ENCODE data around the gene SLC9A8.

The SLC9A8 gene

DNA sequence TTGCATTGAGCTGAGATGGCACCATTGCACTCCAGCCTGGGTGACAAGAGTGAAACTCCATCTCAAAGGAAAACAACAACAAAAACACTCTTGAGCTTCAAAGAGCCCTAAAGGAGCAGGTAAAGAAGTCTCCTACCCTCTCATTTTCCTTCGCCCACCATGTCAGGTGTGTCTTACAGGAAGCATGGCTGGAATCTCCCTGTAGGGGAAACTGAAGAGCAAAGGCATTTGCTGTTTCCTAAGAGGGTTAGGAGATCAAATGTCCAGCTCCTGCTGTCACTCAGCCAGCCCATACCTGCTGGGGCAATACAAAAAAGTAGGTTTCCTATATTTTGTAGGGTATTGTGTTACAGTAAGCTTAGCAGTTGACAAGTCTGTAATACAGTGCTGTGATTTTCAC lies 59.4 kb downstream of the SLC9A8 start:
- no peak for DNase-seq (ENCODE audit: low read depth in 2 of 2)
- TF ChIP-seq, protein P1, sequence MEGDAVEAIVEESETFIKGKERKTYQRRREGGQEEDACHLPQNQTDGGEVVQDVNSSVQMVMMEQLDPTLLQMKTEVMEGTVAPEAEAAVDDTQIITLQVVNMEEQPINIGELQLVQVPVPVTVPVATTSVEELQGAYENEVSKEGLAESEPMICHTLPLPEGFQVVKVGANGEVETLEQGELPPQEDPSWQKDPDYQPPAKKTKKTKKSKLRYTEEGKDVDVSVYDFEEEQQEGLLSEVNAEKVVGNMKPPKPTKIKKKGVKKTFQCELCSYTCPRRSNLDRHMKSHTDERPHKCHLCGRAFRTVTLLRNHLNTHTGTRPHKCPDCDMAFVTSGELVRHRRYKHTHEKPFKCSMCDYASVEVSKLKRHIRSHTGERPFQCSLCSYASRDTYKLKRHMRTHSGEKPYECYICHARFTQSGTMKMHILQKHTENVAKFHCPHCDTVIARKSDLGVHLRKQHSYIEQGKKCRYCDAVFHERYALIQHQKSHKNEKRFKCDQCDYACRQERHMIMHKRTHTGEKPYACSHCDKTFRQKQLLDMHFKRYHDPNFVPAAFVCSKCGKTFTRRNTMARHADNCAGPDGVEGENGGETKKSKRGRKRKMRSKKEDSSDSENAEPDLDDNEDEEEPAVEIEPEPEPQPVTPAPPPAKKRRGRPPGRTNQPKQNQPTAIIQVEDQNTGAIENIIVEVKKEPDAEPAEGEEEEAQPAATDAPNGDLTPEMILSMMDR (IDR thresholded peaks at IDR 0.05; ENCODE audit: low read depth, low read length) = no peak
- H3K4me3 ChIP-seq (replicated peaks in 1 of 2; ENCODE audit: low read depth in 2 of 2, low read length in 2 of 2) = no peak overlapping the region

DNA sequence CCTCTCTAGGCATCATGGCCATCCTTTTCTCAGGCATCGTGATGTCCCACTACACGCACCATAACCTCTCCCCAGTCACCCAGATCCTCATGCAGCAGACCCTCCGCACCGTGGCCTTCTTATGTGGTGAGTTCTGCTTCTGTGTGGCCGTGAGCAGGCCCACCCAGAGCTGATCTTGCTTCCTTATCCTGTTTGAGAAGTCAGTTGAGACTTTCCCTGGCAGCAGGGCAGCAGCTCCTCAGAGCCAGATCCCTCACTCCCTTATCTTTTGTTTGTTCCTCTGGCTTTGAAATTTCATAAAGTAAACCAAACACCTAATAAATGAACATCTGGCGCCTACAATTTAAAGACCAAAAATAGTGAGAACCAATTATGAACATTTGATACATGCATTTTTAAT lies 62.1 kb downstream of the SLC9A8 start:
- no peak for DNase-seq (ENCODE audit: low read depth in 2 of 2)
- H3K4me3 ChIP-seq (replicated peaks in 1 of 2; ENCODE audit: low read depth in 2 of 2, low read length in 2 of 2) = no peak overlapping the region
- TF ChIP-seq, protein P1 (IDR thresholded peaks at IDR 0.05; ENCODE audit: low read depth, low read length) = no peak

DNA sequence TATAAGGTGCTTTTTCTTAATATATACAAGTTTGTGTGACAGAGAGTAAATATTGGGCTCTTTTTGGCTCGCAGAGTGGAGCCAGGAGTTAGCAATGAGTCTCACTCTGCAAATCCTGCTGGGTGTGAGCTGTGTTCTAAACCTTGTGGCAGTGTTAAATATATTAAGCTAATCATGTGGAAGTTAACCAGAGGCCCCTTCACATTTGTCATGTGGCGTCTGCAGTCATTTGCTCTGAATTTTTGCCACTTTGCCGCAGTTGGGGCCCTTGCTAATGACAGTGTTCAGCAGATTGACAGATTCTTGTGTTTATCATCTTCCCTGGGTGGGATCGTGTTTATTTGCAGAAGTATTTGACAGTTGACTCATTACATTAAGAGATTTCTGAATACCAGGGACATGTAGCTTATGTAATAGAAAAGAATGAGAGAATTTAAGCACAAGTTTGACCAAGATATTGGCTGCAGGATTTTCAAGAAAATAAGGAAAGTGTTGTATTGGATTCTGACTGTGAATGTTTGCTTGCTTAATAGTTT lies 64.8 kb downstream of the SLC9A8 start:
- H3K4me3 ChIP-seq (replicated peaks in 1 of 2; ENCODE audit: low read depth in 2 of 2, low read length in 2 of 2) = no peak overlapping the region
- TF ChIP-seq, protein P1 (IDR thresholded peaks at IDR 0.05; ENCODE audit: low read depth, low read length) = no peak
- no peak for DNase-seq (ENCODE audit: low read depth in 2 of 2)

DNA sequence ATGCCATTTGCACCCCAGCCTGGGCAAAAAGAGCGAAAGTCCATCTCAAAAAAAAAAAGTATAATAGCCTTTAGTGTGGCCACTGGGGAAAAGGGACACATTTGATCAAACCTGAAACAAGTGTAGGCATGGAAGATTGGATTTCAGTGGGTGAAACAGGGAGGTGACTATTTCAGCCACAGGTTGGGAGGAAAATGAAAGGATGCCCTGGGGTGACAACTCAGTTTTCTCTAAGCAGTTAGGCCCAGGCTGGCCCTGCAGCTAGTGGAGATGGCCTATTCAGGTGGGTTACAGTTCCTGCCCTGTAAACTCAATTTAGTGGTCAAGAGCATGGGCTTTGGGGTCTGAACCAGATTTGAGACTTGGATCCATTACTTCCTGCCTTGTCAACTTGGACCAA lies 66.3 kb downstream of the SLC9A8 start:
- no peak for DNase-seq (ENCODE audit: low read depth in 2 of 2)
- TF ChIP-seq, protein P1 (IDR thresholded peaks at IDR 0.05; ENCODE audit: low read depth, low read length) = no peak
- no peak overlapping the region for H3K4me3 ChIP-seq (replicated peaks in 1 of 2; ENCODE audit: low read depth in 2 of 2, low read length in 2 of 2)

DNA sequence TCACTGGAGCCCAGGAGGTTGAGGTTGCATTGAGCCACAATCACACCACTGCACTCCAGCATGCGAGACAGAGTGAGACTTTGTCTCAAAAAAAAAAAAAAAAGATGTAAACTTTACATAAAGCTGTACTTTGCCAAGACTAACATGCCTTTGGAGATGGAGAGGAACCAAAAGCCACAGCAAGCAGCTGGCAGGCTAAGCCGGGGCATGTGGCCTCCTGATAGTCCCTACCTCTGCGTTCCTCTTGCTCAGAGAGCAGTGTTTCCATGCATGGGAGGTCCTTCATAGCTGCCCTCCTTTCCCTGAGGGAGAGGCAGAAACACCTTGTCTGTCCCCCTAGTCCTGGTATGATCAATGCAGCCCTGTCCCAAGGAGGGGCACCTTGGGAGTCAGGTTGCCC lies 67.5 kb downstream of the SLC9A8 start:
- no peak overlapping the region for H3K4me3 ChIP-seq (replicated peaks in 1 of 2; ENCODE audit: low read depth in 2 of 2, low read length in 2 of 2)
- DNase-seq (ENCODE audit: low read depth in 2 of 2) = peak; percentile 29 to 37
- TF ChIP-seq, protein P1 (IDR thresholded peaks at IDR 0.05; ENCODE audit: low read depth, low read length) = no peak

DNA sequence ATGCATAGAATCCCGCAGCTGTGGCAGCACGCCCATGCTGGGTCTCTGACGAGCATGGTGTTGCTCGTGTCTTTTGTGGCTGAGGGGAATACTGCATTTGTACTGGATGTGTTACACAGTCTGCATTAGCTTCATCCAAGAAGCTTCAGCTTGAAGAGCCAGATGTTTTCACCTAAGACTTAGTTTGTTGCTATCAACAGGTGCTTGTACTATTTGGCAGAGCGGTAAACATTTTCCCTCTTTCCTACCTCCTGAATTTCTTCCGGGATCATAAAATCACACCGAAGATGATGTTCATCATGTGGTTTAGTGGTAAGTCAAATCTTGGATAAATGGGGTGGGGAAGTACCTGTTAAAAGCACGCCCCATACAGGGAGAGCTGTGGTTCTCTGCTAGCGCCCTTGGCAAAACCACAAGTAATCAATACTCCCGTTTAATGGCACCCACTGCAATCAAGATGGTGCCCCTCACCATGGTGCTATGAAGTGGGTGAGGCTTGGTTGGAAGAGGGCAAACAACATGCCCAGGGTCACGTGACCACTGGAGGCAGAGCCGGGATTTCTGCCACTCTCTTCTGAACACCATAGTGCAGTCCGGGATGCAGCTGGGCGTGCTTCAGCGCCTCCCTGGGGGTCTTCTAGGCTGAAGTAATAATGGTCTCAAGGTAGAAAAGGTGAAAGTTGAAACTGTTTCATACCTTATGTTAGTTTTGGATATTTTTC lies 68.3 kb downstream of the SLC9A8 start:
- DNase-seq (ENCODE audit: low read depth in 2 of 2) = no peak
- H3K4me3 ChIP-seq (replicated peaks in 1 of 2; ENCODE audit: low read depth in 2 of 2, low read length in 2 of 2) = no peak overlapping the region
- TF ChIP-seq, protein P1 (IDR thresholded peaks at IDR 0.05; ENCODE audit: low read depth, low read length) = no peak

All from cardiac fibroblast (primary cell).